ENCODE measurements around the gene INO80E. TPM values are rescaled to one million over a fixed set of nuclear protein-coding genes. Genes with fewer than 3 reads are reported as not detected.

INO80E gene
- total RNA-seq, 3 donors from 2014 or later (not counting 1 experiment from before 2014, with no cell fraction given), result 75.0 to 107 (median 99.5) TPM

GRCh38 chr16:30054959-30055553 lies 59.0 kb downstream of the INO80E start:
- H3K27me3 ChIP-seq (ENCODE audit: control insufficient read depth, insufficient read depth, low read length), result no peaks in the 10 kb centered on the region
- H3K36me3 Mint-ChIP-seq, result no peaks in the 10 kb centered on the region
- H3K4me3 Mint-ChIP-seq, result peak overlapping the region; percentile 45
- no peak overlapping the region for H3K27ac Mint-ChIP-seq
- WGBS (ENCODE audit: insufficient coverage), result 43% methylated on average over 10 of the region's 10 CpGs
- TF ChIP-seq CTCF (IDR thresholded peaks at IDR 0.05), result peak; percentile 38
- DNase-seq (peak in 1 of 2 donors; percentile 71), ATAC-seq (peak in 2 of 3 donors; percentile 37 to 48)
- H3K27me3 Mint-ChIP-seq (ENCODE audit: low read depth in 2 of 2), result no peaks in the 10 kb centered on the region
- intact Hi-C loops (cut with micrococcal nuclease), result no loop called here
- no peaks in the 10 kb centered on the region for H3K9me3 Mint-ChIP-seq
- H3K27ac ChIP-seq (ENCODE audit: low read length), result no peak overlapping the region
- peaks cover 14% of the 10 kb centered on the region for H3K4me1 ChIP-seq (ENCODE audit: control insufficient read depth, insufficient read depth, low read length)
- peaks cover 0 to 22% of the 10 kb centered on the region in 2 donors for H3K4me1 Mint-ChIP-seq
- H3K36me3 ChIP-seq (ENCODE audit: control insufficient read depth, insufficient read depth, low read length), result no peaks in the 10 kb centered on the region
- H3K9me3 ChIP-seq (ENCODE audit: control insufficient read depth, insufficient read depth, low read length), result no peaks in the 10 kb centered on the region
- H3K4me3 ChIP-seq (ENCODE audit: low read length), result no peak overlapping the region

Other genes with a start within 250 kb of the INO80E start
- gene ZG16, start 218.0 kb upstream of the INO80E start, total RNA-seq, result not detected
- 10 to 100 TPM; 73.4 to 96.0 (median 86.5) TPM for gene KIF22, start 205.5 kb upstream of the INO80E start, total RNA-seq
- gene MAZ, start 189.7 kb upstream of the INO80E start, total RNA-seq, result 100 to 1,000 TPM; 234 to 265 (median 252) TPM
- 1 to 10 TPM in 1 of 3 donors, under 1 TPM in 2; 0.70 to 1.4 (median 0.91) TPM for gene PRRT2, start 184.0 kb upstream of the INO80E start, total RNA-seq
- 10 to 100 TPM in 2 of 3 donors, 1 to 10 TPM in 1; 8.9 to 16.2 (median 13.4) TPM for gene PAGR1, start 180.1 kb upstream of the INO80E start, total RNA-seq
- 100 to 1,000 TPM; 154 to 168 (median 163) TPM for gene MVP, start 175.8 kb upstream of the INO80E start, total RNA-seq
- 10 to 100 TPM; 42.3 to 66.9 (median 53.0) TPM for gene CDIPT, start 133.0 kb upstream of the INO80E start, total RNA-seq
- gene SEZ6L2, start 96.7 kb upstream of the INO80E start, total RNA-seq, result under 1 TPM in 1 of 3 donors, not detected in 2; 0.14 TPM
- not detected for gene ASPHD1, start 95.8 kb upstream of the INO80E start, total RNA-seq
- gene KCTD13, start 70.0 kb upstream of the INO80E start, total RNA-seq, result 10 to 100 TPM; 36.1 to 54.0 (median 51.7) TPM
- 10 to 100 TPM; 50.2 to 69.5 (median 50.8) TPM for gene TMEM219, start 34.2 kb upstream of the INO80E start, total RNA-seq
- gene TAOK2, start 22.4 kb upstream of the INO80E start, total RNA-seq, result 10 to 100 TPM; 35.3 to 42.8 (median 41.5) TPM
- gene HIRIP3, start 624 bp upstream of the INO80E start, total RNA-seq, result 10 to 100 TPM; 11.1 to 13.4 (median 12.7) TPM
- gene DOC2A, start 14.8 kb downstream of the INO80E start, total RNA-seq, result not detected
- gene C16orf92, start 27.0 kb downstream of the INO80E start, total RNA-seq, result not detected
- 1 to 10 TPM in 2 of 3 donors, under 1 TPM in 1; 0.88 to 2.0 (median 1.7) TPM for gene TLCD3B, start 35.0 kb downstream of the INO80E start, total RNA-seq
- 100 to 1,000 TPM; 412 to 544 (median 490) TPM for gene ALDOA, start 69.5 kb downstream of the INO80E start, total RNA-seq
- 100 to 1,000 TPM; 119 to 132 (median 130) TPM for gene PPP4C, start 79.8 kb downstream of the INO80E start, total RNA-seq
- gene TBX6, start 95.7 kb downstream of the INO80E start, total RNA-seq, result 1 to 10 TPM in 1 of 3 donors, under 1 TPM in 2; 0.91 to 1.1 (median 0.98) TPM
- 100 to 1,000 TPM; 148 to 177 (median 160) TPM for gene YPEL3, start 100.0 kb downstream of the INO80E start, total RNA-seq
- gene GDPD3, start 117.3 kb downstream of the INO80E start, total RNA-seq, result 10 to 100 TPM in 1 of 3 donors, 1 to 10 TPM in 2; 5.3 to 14.7 (median 9.1) TPM
- 10 to 100 TPM; 45.2 to 55.7 (median 50.9) TPM for gene MAPK3, start 127.0 kb downstream of the INO80E start, total RNA-seq
- gene CORO1A, start 187.4 kb downstream of the INO80E start, total RNA-seq, result 100 to 1,000 TPM; 699 to 926 (median 829) TPM
- 10 to 100 TPM; 63.0 to 94.3 (median 70.6) TPM for gene BOLA2B, start 197.4 kb downstream of the INO80E start, total RNA-seq
- 100 to 1,000 TPM in 2 of 3 donors, 10 to 100 TPM in 1; 78.1 to 132 (median 109) TPM for gene SLX1A, start 197.6 kb downstream of the INO80E start, total RNA-seq
- 10 to 100 TPM; 15.9 to 27.1 (median 19.4) TPM for gene SULT1A3, start 203.0 kb downstream of the INO80E start, total RNA-seq